Measurements from ENCODE around the gene PREPL. TPM values are rescaled to one million over a fixed set of nuclear protein-coding genes. Genes with fewer than 3 reads are reported as not detected.

PREPL gene
- polyA plus RNA-seq, 3 donors, result 2.6 to 10.8 (median 8.0) TPM

DNA sequence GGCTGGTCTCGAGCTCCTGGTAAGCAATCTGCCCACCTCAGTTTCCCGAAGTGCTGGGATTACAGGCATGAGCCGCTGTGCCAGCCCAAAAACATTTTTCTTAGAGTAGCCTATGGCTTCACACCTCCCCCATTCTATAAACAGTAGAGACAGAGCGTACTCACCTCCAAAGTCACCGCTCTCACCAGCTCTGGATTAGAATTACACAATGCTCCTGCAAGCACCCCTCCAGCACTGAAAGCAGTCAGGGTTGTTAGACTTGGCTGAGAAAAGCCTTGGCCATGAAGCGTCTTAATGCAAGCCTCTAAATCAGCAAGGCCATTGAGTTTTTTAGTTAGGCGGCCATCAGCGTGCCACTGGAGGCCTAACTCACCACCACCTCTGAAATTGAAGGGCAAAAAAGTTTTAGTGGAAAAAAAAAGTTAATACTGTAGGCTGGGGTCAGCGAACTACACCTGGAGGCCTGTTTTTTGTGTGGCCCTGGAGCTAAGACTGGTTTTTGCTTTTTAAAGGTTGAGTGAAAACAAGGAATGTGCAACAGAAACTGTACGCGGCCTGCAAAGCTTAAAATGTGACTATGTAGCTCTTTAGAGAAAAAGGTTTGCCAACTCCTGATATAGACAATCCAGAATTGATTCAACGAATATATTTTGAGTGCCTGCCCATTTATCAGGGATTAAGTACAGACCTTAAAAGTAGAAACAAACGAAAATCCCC lies 34.6 kb downstream of the PREPL start:
- intact Hi-C loops (cut with micrococcal nuclease), result no loop called here
- no peaks in the 10 kb centered on the region for H3K9me3 Mint-ChIP-seq
- Histone ChIP-seq H3K4me3 (replicated peaks in 1 of 3; ENCODE audit: low read depth in 2 of 3, low read length in 3 of 3) (no peak overlapping the region), H3K27me3 (ENCODE audit: control insufficient read depth in 2 of 2, insufficient read depth in 2 of 2, low read length in 2 of 2) (no peaks in the 10 kb centered on the region), H3K4me2 (replicated peaks; ENCODE audit: extremely low read depth, low read length, poor library complexity, severe bottlenecking) (no peak overlapping the region), H3K36me3 (replicated peaks in 1 of 2; ENCODE audit: control insufficient read depth in 1 of 2, insufficient read depth in 2 of 2, low read length in 2 of 2) (peaks cover 55 to 86% of the 10 kb centered on the region in 2 donors), H2AFZ (ENCODE audit: insufficient read depth, low read depth, low read length, poor library complexity, severe bottlenecking) (no peak overlapping the region), H3K79me2 (ENCODE audit: insufficient read depth, low read length) (no peaks in the 10 kb centered on the region), H3K4me1 (ENCODE audit: control insufficient read depth in 1 of 2, insufficient read depth in 2 of 2, low read length in 2 of 2) (no peaks in the 10 kb centered on the region), H3K9ac (ENCODE audit: insufficient read depth, low read length, poor library complexity, severe bottlenecking) (no peak overlapping the region), H4K20me1 (ENCODE audit: insufficient read depth, low read length) (no peaks in the 10 kb centered on the region), H3K27ac (ENCODE audit: low read depth in 1 of 2, low read length in 2 of 2) (no peak overlapping the region), H3K9me3 (replicated peaks in 1 of 2; ENCODE audit: control insufficient read depth in 1 of 2, insufficient read depth in 1 of 2, low read length in 2 of 2) (no peaks in the 10 kb centered on the region)
- H3K27ac Mint-ChIP-seq, result no peak overlapping the region
- DNase-seq, result no peak
- no peak overlapping the region for H3K4me3 Mint-ChIP-seq
- peaks cover 66 to 71% of the 10 kb centered on the region in 2 donors for H3K36me3 Mint-ChIP-seq
- H3K27me3 Mint-ChIP-seq (ENCODE audit: low read depth in 3 of 3), result no peaks in the 10 kb centered on the region
- TF ChIP-seq, protein P1, sequence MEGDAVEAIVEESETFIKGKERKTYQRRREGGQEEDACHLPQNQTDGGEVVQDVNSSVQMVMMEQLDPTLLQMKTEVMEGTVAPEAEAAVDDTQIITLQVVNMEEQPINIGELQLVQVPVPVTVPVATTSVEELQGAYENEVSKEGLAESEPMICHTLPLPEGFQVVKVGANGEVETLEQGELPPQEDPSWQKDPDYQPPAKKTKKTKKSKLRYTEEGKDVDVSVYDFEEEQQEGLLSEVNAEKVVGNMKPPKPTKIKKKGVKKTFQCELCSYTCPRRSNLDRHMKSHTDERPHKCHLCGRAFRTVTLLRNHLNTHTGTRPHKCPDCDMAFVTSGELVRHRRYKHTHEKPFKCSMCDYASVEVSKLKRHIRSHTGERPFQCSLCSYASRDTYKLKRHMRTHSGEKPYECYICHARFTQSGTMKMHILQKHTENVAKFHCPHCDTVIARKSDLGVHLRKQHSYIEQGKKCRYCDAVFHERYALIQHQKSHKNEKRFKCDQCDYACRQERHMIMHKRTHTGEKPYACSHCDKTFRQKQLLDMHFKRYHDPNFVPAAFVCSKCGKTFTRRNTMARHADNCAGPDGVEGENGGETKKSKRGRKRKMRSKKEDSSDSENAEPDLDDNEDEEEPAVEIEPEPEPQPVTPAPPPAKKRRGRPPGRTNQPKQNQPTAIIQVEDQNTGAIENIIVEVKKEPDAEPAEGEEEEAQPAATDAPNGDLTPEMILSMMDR (IDR thresholded peaks at IDR 0.05), result no peak
- 73% methylated on average over 4 of the region's 13 CpGs for WGBS (ENCODE audit: insufficient coverage)
- H3K4me1 Mint-ChIP-seq, result no peaks in the 10 kb centered on the region

GRCh38 chr2:44325897-44326296 lies 35.4 kb downstream of the PREPL start:
- Mint-ChIP-seq H3K27ac (no peak overlapping the region), H3K4me3 (no peak overlapping the region), H3K4me1 (no peaks in the 10 kb centered on the region), H3K27me3 (ENCODE audit: low read depth in 3 of 3) (no peaks in the 10 kb centered on the region), H3K36me3 (peaks cover 67 to 72% of the 10 kb centered on the region in 2 donors), H3K9me3 (no peaks in the 10 kb centered on the region)
- Histone ChIP-seq H3K4me3 (replicated peaks in 1 of 3; ENCODE audit: low read depth in 2 of 3, low read length in 3 of 3) (no peak overlapping the region), H3K27ac (ENCODE audit: low read depth in 1 of 2, low read length in 2 of 2) (no peak overlapping the region), H4K20me1 (ENCODE audit: insufficient read depth, low read length) (no peaks in the 10 kb centered on the region), H3K4me2 (replicated peaks; ENCODE audit: extremely low read depth, low read length, poor library complexity, severe bottlenecking) (no peak overlapping the region), H3K27me3 (ENCODE audit: control insufficient read depth in 2 of 2, insufficient read depth in 2 of 2, low read length in 2 of 2) (no peaks in the 10 kb centered on the region), H3K9ac (ENCODE audit: insufficient read depth, low read length, poor library complexity, severe bottlenecking) (no peak overlapping the region), H3K79me2 (ENCODE audit: insufficient read depth, low read length) (no peaks in the 10 kb centered on the region), H2AFZ (ENCODE audit: insufficient read depth, low read depth, low read length, poor library complexity, severe bottlenecking) (no peak overlapping the region), H3K9me3 (replicated peaks in 1 of 2; ENCODE audit: control insufficient read depth in 1 of 2, insufficient read depth in 1 of 2, low read length in 2 of 2) (no peaks in the 10 kb centered on the region), H3K36me3 (replicated peaks in 1 of 2; ENCODE audit: control insufficient read depth in 1 of 2, insufficient read depth in 2 of 2, low read length in 2 of 2) (peaks cover 59 to 86% of the 10 kb centered on the region in 2 donors), H3K4me1 (ENCODE audit: control insufficient read depth in 1 of 2, insufficient read depth in 2 of 2, low read length in 2 of 2) (no peaks in the 10 kb centered on the region)
- no CpG with 5 or more reads among the region's 4 CpGs for WGBS (ENCODE audit: insufficient coverage)
- intact Hi-C loops (cut with micrococcal nuclease), result no loop called here
- TF ChIP-seq, protein P1 (IDR thresholded peaks at IDR 0.05), result no peak
- DNase-seq, result no peak

All from CD14-positive monocyte (primary cell).